Activated gamma-delta T cell treated with Interleukin-2 at 50 U/mL for 16 hours (primary cell): ENCODE results near the gene ADAP1.

Experiments used
- DNase-seq: peaks from one replicate; pipeline ENCODE4 v3.0.0-alpha.2; 2020

ADAP1 gene

DNA sequence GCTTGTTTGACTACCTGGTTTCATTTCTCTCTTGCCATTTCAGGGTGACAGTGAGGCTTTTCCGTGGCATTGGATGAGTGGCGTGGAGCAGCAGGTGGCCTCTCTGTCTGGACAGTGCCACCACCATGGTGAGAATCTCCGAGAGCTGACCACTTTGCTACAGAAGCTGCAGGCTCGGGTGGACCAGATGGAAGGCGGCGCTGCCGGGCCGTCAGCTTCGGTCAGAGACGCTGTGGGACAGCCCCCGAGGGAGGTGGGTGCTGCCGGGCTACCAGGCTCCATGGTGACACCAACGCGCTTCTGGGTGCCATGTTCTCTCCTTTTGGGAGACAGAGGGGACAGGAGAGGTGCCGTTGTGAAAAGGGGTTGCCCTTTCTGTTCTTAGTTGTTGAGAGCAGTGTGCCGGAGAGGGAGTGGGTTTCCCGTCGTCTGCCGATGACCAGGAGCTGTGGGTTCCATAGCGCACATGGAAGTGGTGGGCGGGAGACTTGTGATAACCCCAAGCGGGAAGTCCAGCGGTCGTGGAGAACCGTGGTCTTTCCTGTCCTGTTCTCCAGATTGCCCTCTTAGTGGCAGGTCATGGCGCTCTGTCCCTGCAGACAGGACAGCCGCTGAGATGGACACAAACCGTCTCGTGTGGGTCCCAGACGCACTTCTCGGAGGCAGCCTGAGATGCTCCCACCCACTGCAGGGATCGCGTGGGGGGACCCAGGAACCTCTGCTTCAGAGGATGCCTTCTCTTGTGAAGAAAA lies 100.9 kb downstream of the ADAP1 start:
- no peak for DNase-seq

DNA sequence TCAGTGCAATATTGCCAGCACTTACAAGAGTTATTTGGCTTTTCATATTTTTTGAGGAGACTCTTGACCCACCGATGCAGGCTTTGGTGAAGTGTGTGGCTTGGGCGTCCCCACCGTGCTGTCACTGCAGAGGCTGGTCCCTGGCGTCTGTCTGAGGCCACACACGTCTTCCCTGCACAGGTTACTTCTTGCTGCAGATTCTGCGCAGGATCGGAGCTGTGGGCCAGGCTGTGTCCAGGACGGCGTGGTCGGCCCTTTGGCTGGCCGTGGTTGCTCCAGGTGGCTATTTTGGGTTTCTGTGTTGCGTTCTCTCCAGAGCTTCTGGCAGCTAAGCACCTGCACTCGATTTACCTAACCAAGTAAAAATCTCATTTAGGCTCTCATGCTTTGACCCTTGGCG lies 103.3 kb downstream of the ADAP1 start:
- no peak for DNase-seq

DNA sequence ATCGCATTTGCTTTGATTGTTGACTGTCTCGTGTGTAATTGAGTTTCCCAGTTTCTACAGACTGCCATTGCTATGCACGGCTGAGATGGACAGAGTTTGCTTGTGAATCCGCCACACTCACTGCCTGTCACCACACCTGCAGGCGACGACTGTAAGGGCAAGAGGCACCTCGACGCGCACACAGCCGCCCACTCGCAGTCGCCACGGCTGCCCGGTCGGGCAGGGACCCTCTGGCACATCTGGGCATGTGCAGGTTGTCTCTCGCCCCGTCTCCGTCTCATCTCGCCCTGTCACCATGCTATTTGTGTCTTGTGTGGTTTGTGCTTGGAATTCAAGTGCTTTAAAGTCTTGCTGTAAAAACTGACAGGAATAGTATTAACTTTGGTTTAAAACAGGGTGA lies 104.7 kb downstream of the ADAP1 start:
- no peak for DNase-seq

DNA sequence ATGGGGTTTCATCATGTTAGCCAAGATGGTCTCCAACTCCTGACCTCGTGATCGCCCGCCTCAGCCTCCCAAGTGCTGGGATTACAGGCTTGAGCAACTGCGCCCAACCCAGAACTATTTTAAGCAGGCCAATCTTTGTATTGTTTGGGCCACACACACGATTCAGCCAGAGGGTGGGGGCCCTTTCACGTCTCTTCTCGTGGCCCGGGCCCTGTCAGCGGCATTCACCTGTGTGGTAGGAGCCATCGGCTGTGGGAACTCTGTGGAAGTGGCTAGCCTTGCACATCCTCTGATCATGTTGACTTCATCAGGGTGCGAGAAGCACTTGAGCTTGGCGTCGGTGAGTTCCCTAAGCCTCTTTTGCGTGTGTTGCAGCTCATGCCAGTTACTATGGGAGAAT lies 105.3 kb downstream of the ADAP1 start:
- no peak for DNase-seq
